Bronchial epithelial cell (primary cell): Measurements from ENCODE around the gene YIPF1. TPM values are rescaled to one million over a fixed set of nuclear protein-coding genes. Genes with fewer than 3 reads are reported as not detected.
A peak's percentile ranks its signal among the peaks of the same experiment; 100 is the strongest.

Experiments used
- DNase-seq: peaks from one replicate; pipeline ENCODE4 v3.0.0-alpha.2; 2010; ENCODE audit warnings: low read depth
- FAIRE-seq: peaks from 2 replicates; lab custom pipeline; 2011; peaks lifted over from hg19 to GRCh38; lab: Jason Lieb, UNC
- H3K27me3 ChIP-seq: 2 replicates; pipeline ENCODE4 v1.5.1; 2011; ENCODE audit warnings: low read length; ENCODE audit not compliant: control insufficient read depth, insufficient read depth
- H3K36me3 ChIP-seq: 2 replicates; pipeline ENCODE4 v1.5.1; 2011; ENCODE audit warnings: low read length; ENCODE audit not compliant: control insufficient read depth, insufficient read depth
- H3K4me3 ChIP-seq: 2 replicates; pipeline ENCODE4 v1.5.1; 2011; ENCODE audit warnings: mild to moderate bottlenecking, low read depth, low read length, control low read depth
- CTCF ChIP-seq: IDR thresholded peaks from 2 replicates; pipeline ENCODE4 v1.5.1; 2011; ENCODE audit warnings: mild to moderate bottlenecking, moderate library complexity, low read length, control low read depth, inconsistent platforms; ENCODE audit not compliant: insufficient read depth, severe bottlenecking
- total RNA-seq: library from RNA; depleted of rRNA; stranded (reverse); fragments of >200 nt; gene quantifications from 2 replicates; pipeline ENCODE4 v1.2.1, GENCODE V29; 2014

YIPF1 gene
- total RNA-seq, 1 donor from 2014 or later, result 18.7 TPM

- no peaks in the 10 kb centered on the region for H3K36me3 ChIP-seq
- peak; percentile 8 for TF ChIP-seq CTCF
- DNase-seq, result no peak
- H3K27me3 ChIP-seq, result no peaks in the 10 kb centered on the region
- no peak for FAIRE-seq
- H3K4me3 ChIP-seq, result no peak overlapping the region
Measured at GRCh38 chr1:53811414-53811851, 78.2 kb downstream of the YIPF1 start.

GRCh38 chr1:53810497-53810896 is 79.1 kb downstream of the YIPF1 start:
- no peak for TF ChIP-seq CTCF
- no peak for FAIRE-seq
- DNase-seq, result no peak
- H3K27me3 ChIP-seq, result no peaks in the 10 kb centered on the region
- H3K36me3 ChIP-seq, result no peaks in the 10 kb centered on the region
- H3K4me3 ChIP-seq, result no peak overlapping the region

- FAIRE-seq (no peak), DNase-seq (no peak)
- H3K4me3 ChIP-seq, result no peak overlapping the region
- no peaks in the 10 kb centered on the region for H3K27me3 ChIP-seq
- no peak for TF ChIP-seq CTCF
- H3K36me3 ChIP-seq, result no peaks in the 10 kb centered on the region
Measured at GRCh38 chr1:53810007-53810406, 79.6 kb downstream of the YIPF1 start.

GRCh38 chr1:53807916-53808315 is 81.7 kb downstream of the YIPF1 start:
- Histone ChIP-seq H3K4me3 (no peak overlapping the region), H3K27me3 (no peaks in the 10 kb centered on the region), H3K36me3 (no peaks in the 10 kb centered on the region)
- DNase-seq (no peak), FAIRE-seq (no peak)
- TF ChIP-seq CTCF, result no peak

GRCh38 chr1:53804791-53805505 is 84.6 kb downstream of the YIPF1 start:
- DNase-seq, result peak; percentile 63
- Histone ChIP-seq H3K36me3 (peaks cover 2% of the 10 kb centered on the region), H3K4me3 (no peak overlapping the region), H3K27me3 (no peaks in the 10 kb centered on the region)
- TF ChIP-seq CTCF, result no peak
- FAIRE-seq, result no peak

GRCh38 chr1:53804181-53804580 is 85.4 kb downstream of the YIPF1 start:
- Histone ChIP-seq H3K4me3 (no peak overlapping the region), H3K27me3 (no peaks in the 10 kb centered on the region), H3K36me3 (peaks cover 2% of the 10 kb centered on the region)
- TF ChIP-seq CTCF, result no peak
- DNase-seq (no peak), FAIRE-seq (no peak)
